ENCODE results near the gene GMNN. TPM values are rescaled to one million over a fixed set of nuclear protein-coding genes. Genes with fewer than 3 reads are reported as not detected.

Gene GMNN
- total RNA-seq, 4 donors from 2014 or later = 8.7 to 28.2 (median 17.4) TPM

GRCh38 chr6:24797596-24798216 lies 23.0 kb downstream of the GMNN start:
- no peaks in the 10 kb centered on the region for H3K36me3 ChIP-seq

GRCh38 chr6:24798740-24799540 lies 24.2 kb downstream of the GMNN start, which contains the start of gene ARMH2:
Gene ARMH2 (minus strand): TSS chr6:24798917. CDS start chr6:24798857, 60 bp downstream.
- Histone ChIP-seq H3K4me1 (no peaks in the 10 kb centered on the region), H3K27ac (no peak within 1 kb of the TSS), H3K4me3 (no peak within 1 kb of the TSS), H3K9me3 (no peaks in the 10 kb centered on the region), H3K27me3 (no peaks in the 10 kb centered on the region), H3K36me3 (no peaks in the 10 kb centered on the region)
- intact Hi-C loops (cut with DNase I; ENCODE audit: low total_unique reads) = no loop called here
- no peak for TF ChIP-seq CTCF (IDR thresholded peaks at IDR 0.05)
- no peak for TF ChIP-seq POLR2A (IDR thresholded peaks at IDR 0.05)
- no peak for DNase-seq

More at GRCh38 chr6:24797596-24798216, 23.0 kb downstream of the GMNN start:
- intact Hi-C loops (cut with DNase I; ENCODE audit: low total_unique reads) = no loop called here
- H3K27ac ChIP-seq = no peak overlapping the region
- no peaks in the 10 kb centered on the region for H3K4me1 ChIP-seq
- H3K27me3 ChIP-seq = no peaks in the 10 kb centered on the region
- no peak overlapping the region for H3K4me3 ChIP-seq
- no peaks in the 10 kb centered on the region for H3K9me3 ChIP-seq
- no peak for DNase-seq
- TF ChIP-seq POLR2A (IDR thresholded peaks at IDR 0.05) = no peak
- TF ChIP-seq CTCF (IDR thresholded peaks at IDR 0.05) = no peak

GRCh38 chr6:24799541-24799915 lies 24.8 kb downstream of the GMNN start:
- intact Hi-C loops (cut with DNase I; ENCODE audit: low total_unique reads) = no loop called here
- Histone ChIP-seq H3K27me3 (no peaks in the 10 kb centered on the region), H3K9me3 (no peaks in the 10 kb centered on the region), H3K36me3 (no peaks in the 10 kb centered on the region), H3K4me1 (no peaks in the 10 kb centered on the region), H3K27ac (no peak overlapping the region), H3K4me3 (no peak overlapping the region)
- TF ChIP-seq CTCF (IDR thresholded peaks at IDR 0.05) (no peak), POLR2A (IDR thresholded peaks at IDR 0.05) (no peak)
- DNase-seq = no peak

GRCh38 chr6:24802271-24803059 lies 27.7 kb downstream of the GMNN start:
- Histone ChIP-seq H3K27ac (no peak overlapping the region), H3K4me3 (no peak overlapping the region), H3K27me3 (no peaks in the 10 kb centered on the region), H3K4me1 (no peaks in the 10 kb centered on the region), H3K36me3 (no peaks in the 10 kb centered on the region), H3K9me3 (no peaks in the 10 kb centered on the region)
- no peak for DNase-seq
- TF ChIP-seq POLR2A (IDR thresholded peaks at IDR 0.05) = no peak
- TF ChIP-seq CTCF (IDR thresholded peaks at IDR 0.05) = no peak
- intact Hi-C loops (cut with DNase I; ENCODE audit: low total_unique reads) = no loop called here

Data from uterus (tissue), 4 donors.